IgD-negative memory B cell (primary cell): ENCODE measurements around the gene IGF1R. TPM values are rescaled to one million over a fixed set of nuclear protein-coding genes. Genes with fewer than 3 reads are reported as not detected.
"Not testable (repeated sequence)": the region's sequence is repeated elsewhere in the genome, so short reads cannot be mapped to it uniquely, and the experiment has no call there.

Experiments used
- H3K27ac Mint-ChIP-seq, 3 donors: one replicate each; pipeline ENCODE4 v1.8.0; 2020 to 2022; ENCODE audit warnings: mild to moderate bottlenecking in 3 of 3, mixed read lengths in 3 of 3, moderate library complexity in 1 of 3
- H3K27me3 Mint-ChIP-seq: one replicate; pipeline ENCODE4 v1.8.0; 2021; ENCODE audit warnings: mixed read lengths
- H3K36me3 Mint-ChIP-seq: one replicate; pipeline ENCODE4 v1.8.0; 2020; ENCODE audit warnings: mild to moderate bottlenecking, mixed read lengths
- H3K4me1 Mint-ChIP-seq, 3 donors: one replicate each; pipeline ENCODE4 v1.8.0; 2020 to 2022; ENCODE audit warnings: mixed read lengths in 3 of 3, mild to moderate bottlenecking in 1 of 3
- H3K4me3 Mint-ChIP-seq, 4 donors: one replicate each; pipeline ENCODE4 v1.8.0; 2020 to 2022; ENCODE audit warnings: mild to moderate bottlenecking in 4 of 4, mixed read lengths in 4 of 4, moderate library complexity in 3 of 4
- H3K9me3 Mint-ChIP-seq, 3 donors: one replicate each; pipeline ENCODE4 v1.8.0; 2020 to 2021; ENCODE audit warnings: mixed read lengths in 3 of 3, mild to moderate bottlenecking in 1 of 3
- polyA plus RNA-seq: library from polyadenylated mRNA; unstranded; fragments of 300-500 nt; fragmentation: Illumina TruSeq; gene quantifications from one replicate; pipeline ENCODE4 v1.2.3, GENCODE V29; 2021

The IGF1R gene
- polyA plus RNA-seq, 1 donor from 2014 or later = 1.8 TPM

GRCh38 chr15:98964466-98965133, 316.3 kb downstream of the IGF1R start:
- H3K4me3 Mint-ChIP-seq = no peak overlapping the region
- H3K4me1 Mint-ChIP-seq = no peaks in the 10 kb centered on the region
- peaks cover 0 to 15% (median 0%) of the 10 kb centered on the region in 3 donors for H3K9me3 Mint-ChIP-seq
- H3K27me3 Mint-ChIP-seq = no peaks in the 10 kb centered on the region
- no peak overlapping the region for H3K27ac Mint-ChIP-seq
- H3K36me3 Mint-ChIP-seq = peaks cover 13% of the 10 kb centered on the region

- peaks cover 13% of the 10 kb centered on the region for H3K36me3 Mint-ChIP-seq
Measured at GRCh38 chr15:98965134-98965491, 316.8 kb downstream of the IGF1R start.

GRCh38 chr15:98965597-98965996, 317.3 kb downstream of the IGF1R start:
- H3K27ac Mint-ChIP-seq = no peak overlapping the region
- no peaks in the 10 kb centered on the region for H3K27me3 Mint-ChIP-seq
- peaks cover 0 to 15% (median 0%) of the 10 kb centered on the region in 3 donors for H3K9me3 Mint-ChIP-seq
- H3K4me1 Mint-ChIP-seq = no peaks in the 10 kb centered on the region
- no peak overlapping the region for H3K4me3 Mint-ChIP-seq
- H3K36me3 Mint-ChIP-seq = peaks cover 13% of the 10 kb centered on the region

More at GRCh38 chr15:98965134-98965491, 316.8 kb downstream of the IGF1R start:
- H3K27ac Mint-ChIP-seq, H3K4me1 Mint-ChIP-seq, H3K27me3 Mint-ChIP-seq, H3K4me3 Mint-ChIP-seq: not testable (repeated sequence)
- H3K9me3 Mint-ChIP-seq = peaks cover 0 to 15% (median 0%) of the 10 kb centered on the region in 3 donors

GRCh38 chr15:98966091-98966787, 317.9 kb downstream of the IGF1R start:
- Mint-ChIP-seq H3K4me1 (no peaks in the 10 kb centered on the region), H3K4me3 (no peak overlapping the region), H3K27ac (no peak overlapping the region), H3K27me3 (no peaks in the 10 kb centered on the region), H3K9me3 (peaks cover 0 to 13% (median 0%) of the 10 kb centered on the region in 3 donors), H3K36me3 (peaks cover 10% of the 10 kb centered on the region)

- no peak overlapping the region for H3K4me3 Mint-ChIP-seq
- H3K9me3 Mint-ChIP-seq = peaks cover 0 to 6% (median 0%) of the 10 kb centered on the region in 3 donors
- H3K27ac Mint-ChIP-seq = no peak overlapping the region
Measured at GRCh38 chr15:98967096-98967495, 318.8 kb downstream of the IGF1R start.

DNA sequence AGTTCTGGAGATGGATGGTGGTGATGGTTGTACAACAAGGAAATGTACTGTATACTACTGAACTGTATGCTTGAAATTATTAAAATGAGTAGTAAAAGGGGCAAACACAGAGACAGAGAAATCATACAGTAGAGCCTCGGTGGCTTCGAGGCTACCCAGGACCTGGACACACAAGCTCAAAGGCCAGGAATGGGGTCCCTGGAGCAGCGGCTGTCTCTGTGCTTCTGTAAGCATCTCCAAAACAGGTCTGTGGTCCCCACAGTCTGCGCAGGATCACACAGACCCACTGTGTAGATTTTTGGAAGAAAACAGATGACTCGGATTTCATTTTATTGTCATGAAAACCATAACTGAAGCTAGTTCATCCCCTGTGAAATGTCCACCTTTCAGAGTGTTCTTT, 319.6 kb downstream of the IGF1R start:
- H3K4me3 Mint-ChIP-seq = no peak overlapping the region
- no peaks in the 10 kb centered on the region for H3K9me3 Mint-ChIP-seq
- no peak overlapping the region for H3K27ac Mint-ChIP-seq
- H3K4me1 Mint-ChIP-seq = no peaks in the 10 kb centered on the region
- H3K27me3 Mint-ChIP-seq = no peaks in the 10 kb centered on the region
- H3K36me3 Mint-ChIP-seq = peaks cover 5% of the 10 kb centered on the region

More at GRCh38 chr15:98967096-98967495, 318.8 kb downstream of the IGF1R start:
- no peaks in the 10 kb centered on the region for H3K27me3 Mint-ChIP-seq
- H3K4me1 Mint-ChIP-seq = no peaks in the 10 kb centered on the region
- H3K36me3 Mint-ChIP-seq = peaks cover 8% of the 10 kb centered on the region

DNA sequence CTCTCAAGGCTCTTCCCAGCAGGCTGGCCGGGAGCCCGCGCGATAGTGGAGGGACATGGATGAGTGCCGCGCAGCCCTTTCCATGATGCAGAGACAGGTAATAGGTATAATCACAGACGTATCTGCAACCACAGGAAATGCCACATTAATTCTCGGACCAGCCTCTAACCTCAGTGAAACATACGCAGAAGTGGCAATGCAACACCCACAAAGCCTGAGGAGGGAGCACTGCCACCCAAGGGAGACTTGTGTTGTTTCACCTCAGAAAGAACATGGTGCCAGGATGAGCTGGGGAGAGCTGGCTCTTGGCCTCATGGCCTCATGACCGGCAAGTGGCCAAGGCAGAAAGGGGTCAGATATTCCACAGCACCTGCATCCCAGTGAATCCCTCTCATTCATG, 320.2 kb downstream of the IGF1R start:
- no peaks in the 10 kb centered on the region for H3K4me1 Mint-ChIP-seq
- H3K4me3 Mint-ChIP-seq = no peak overlapping the region
- H3K9me3 Mint-ChIP-seq = no peaks in the 10 kb centered on the region
- no peak overlapping the region for H3K27ac Mint-ChIP-seq
- H3K27me3 Mint-ChIP-seq = no peaks in the 10 kb centered on the region
- peaks cover 2% of the 10 kb centered on the region for H3K36me3 Mint-ChIP-seq

DNA sequence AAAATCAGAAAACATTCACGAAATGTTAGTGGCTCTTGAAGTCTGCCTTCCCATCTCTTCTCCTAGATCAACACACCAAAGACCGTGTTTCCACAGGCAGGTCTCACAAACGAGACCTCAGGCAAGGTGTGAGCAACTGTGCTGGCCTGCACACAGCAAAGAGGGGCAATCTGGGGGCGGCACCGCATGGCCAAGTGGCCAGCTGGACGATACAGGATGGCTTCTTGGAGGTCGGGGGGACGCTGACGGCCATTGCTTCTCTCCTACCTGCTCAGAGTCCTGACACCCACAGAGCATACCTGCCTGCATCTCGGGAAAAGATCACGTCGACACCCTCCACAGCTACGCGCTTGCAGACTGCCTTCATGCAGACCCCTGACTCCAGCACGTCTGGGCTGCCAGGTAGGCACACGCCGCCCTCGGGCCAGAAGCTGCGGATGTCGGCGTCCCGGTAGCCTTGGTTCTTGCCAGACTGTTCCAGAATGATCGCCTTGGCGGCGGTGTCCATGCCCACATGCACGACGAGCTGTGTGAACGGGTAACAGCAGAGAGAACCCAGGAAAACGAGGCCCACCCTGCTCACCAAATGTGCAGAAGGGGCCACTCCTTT, 320.9 kb downstream of the IGF1R start:
- Mint-ChIP-seq H3K4me1 (no peaks in the 10 kb centered on the region), H3K9me3 (no peaks in the 10 kb centered on the region), H3K36me3 (peaks cover 2% of the 10 kb centered on the region), H3K27me3 (no peaks in the 10 kb centered on the region), H3K4me3 (no peak overlapping the region), H3K27ac (no peak overlapping the region)

- no peak overlapping the region for H3K4me3 Mint-ChIP-seq
- no peaks in the 10 kb centered on the region for H3K4me1 Mint-ChIP-seq
- no peaks in the 10 kb centered on the region for H3K27me3 Mint-ChIP-seq
- no peak overlapping the region for H3K27ac Mint-ChIP-seq
- no peaks in the 10 kb centered on the region for H3K9me3 Mint-ChIP-seq
- H3K36me3 Mint-ChIP-seq = peaks cover 2% of the 10 kb centered on the region
Measured at GRCh38 chr15:98970799-98971198, 322.5 kb downstream of the IGF1R start.

- Mint-ChIP-seq H3K27me3 (peaks cover 3% of the 10 kb centered on the region), H3K36me3 (no peaks in the 10 kb centered on the region), H3K4me1 (no peaks in the 10 kb centered on the region), H3K4me3 (no peak overlapping the region), H3K9me3 (peaks cover 0 to 5% (median 1%) of the 10 kb centered on the region in 3 donors), H3K27ac (peak overlapping the region in 1 of 3 donors; percentile 46)
Measured at GRCh38 chr15:98976500-98976899, 328.2 kb downstream of the IGF1R start.

DNA sequence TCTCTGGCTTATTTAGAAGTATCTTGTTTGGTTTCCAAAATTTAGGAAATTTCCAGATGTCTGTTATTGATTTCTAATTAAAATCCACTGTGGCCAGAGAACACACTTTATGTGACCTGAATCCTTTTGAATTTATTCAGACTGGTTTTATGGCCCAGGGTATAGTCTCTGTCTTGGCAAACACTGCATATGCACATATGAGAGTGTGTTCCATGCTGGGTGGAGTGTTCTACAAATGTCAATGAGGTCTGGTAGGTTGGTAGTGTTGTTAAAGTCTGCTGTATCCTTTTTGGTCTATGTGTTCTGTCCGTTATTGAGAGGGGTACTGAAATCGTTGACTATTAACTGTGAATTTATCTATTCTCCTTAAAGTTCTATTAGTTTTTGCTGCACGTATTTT, 329.1 kb downstream of the IGF1R start:
- H3K4me3 Mint-ChIP-seq = no peak overlapping the region
- H3K4me1 Mint-ChIP-seq = no peaks in the 10 kb centered on the region

GRCh38 chr15:98978153-98978552, 329.8 kb downstream of the IGF1R start:
- Mint-ChIP-seq H3K4me1 (no peaks in the 10 kb centered on the region), H3K27ac (no peak overlapping the region), H3K4me3 (no peak overlapping the region), H3K27me3 (peaks cover 3% of the 10 kb centered on the region), H3K9me3 (peaks cover 0 to 5% (median 1%) of the 10 kb centered on the region in 3 donors), H3K36me3 (no peaks in the 10 kb centered on the region)

More for the DNA sequence above, 329.1 kb downstream of the IGF1R start:
- no peaks in the 10 kb centered on the region for H3K36me3 Mint-ChIP-seq
- H3K9me3 Mint-ChIP-seq = peaks cover 0 to 5% (median 1%) of the 10 kb centered on the region in 3 donors
- peaks cover 3% of the 10 kb centered on the region for H3K27me3 Mint-ChIP-seq
- no peak overlapping the region for H3K27ac Mint-ChIP-seq

- no peaks in the 10 kb centered on the region for H3K36me3 Mint-ChIP-seq
- peaks cover 0 to 9% (median 2%) of the 10 kb centered on the region in 3 donors for H3K9me3 Mint-ChIP-seq
- no peaks in the 10 kb centered on the region for H3K4me1 Mint-ChIP-seq
- H3K27ac Mint-ChIP-seq = no peak overlapping the region
- no peak overlapping the region for H3K4me3 Mint-ChIP-seq
- H3K27me3 Mint-ChIP-seq = peaks cover 6% of the 10 kb centered on the region
Measured at GRCh38 chr15:98980899-98981228, 332.5 kb downstream of the IGF1R start.

- H3K27me3 Mint-ChIP-seq = peaks cover 12% of the 10 kb centered on the region
- H3K9me3 Mint-ChIP-seq = peaks cover 0 to 18% (median 6%) of the 10 kb centered on the region in 3 donors
- H3K4me1 Mint-ChIP-seq = no peaks in the 10 kb centered on the region
- no peak overlapping the region for H3K4me3 Mint-ChIP-seq
- no peak overlapping the region for H3K27ac Mint-ChIP-seq
- H3K36me3 Mint-ChIP-seq = peaks cover 4% of the 10 kb centered on the region
Measured at GRCh38 chr15:98981851-98982722, 333.7 kb downstream of the IGF1R start.

DNA sequence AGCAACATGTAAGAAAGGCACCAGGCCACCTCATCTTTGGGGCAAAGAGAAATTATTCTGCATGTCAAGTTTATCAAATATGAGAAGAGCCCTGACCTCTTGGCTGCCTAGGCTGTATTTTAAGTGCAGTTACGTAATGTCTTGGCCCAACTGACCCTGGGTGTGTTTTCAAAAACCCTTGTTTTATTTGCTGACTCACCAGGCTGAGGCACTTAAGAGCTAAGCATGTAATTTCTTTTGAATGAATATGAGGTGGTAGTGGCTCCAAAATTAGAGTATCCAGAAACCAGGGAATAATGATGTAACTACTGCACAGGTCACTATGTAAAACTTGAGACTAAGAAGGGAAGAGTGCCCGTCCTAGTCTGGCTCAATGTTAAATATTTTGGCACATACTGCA, 335.0 kb downstream of the IGF1R start:
- H3K4me1 Mint-ChIP-seq = no peaks in the 10 kb centered on the region
- no peak overlapping the region for H3K4me3 Mint-ChIP-seq
- no peak overlapping the region for H3K27ac Mint-ChIP-seq
- H3K27me3 Mint-ChIP-seq = peaks cover 19% of the 10 kb centered on the region
- peaks cover 4% of the 10 kb centered on the region for H3K36me3 Mint-ChIP-seq
- H3K9me3 Mint-ChIP-seq = peaks cover 0 to 13% (median 6%) of the 10 kb centered on the region in 3 donors
